Colonic mucosa (tissue), 4 donors: ENCODE results near the gene ZMYND15. TPM values are rescaled to one million over a fixed set of nuclear protein-coding genes. Genes with fewer than 3 reads are reported as not detected.
A peak's percentile ranks its signal among the peaks of the same experiment; 100 is the strongest.

ENCODE experiments used
- DNase-seq: peaks from one replicate; pipeline ENCODE4 v3.0.0-alpha.2; 2020
- H3K27ac ChIP-seq: fragments of 200-600 bp; one replicate; pipeline ENCODE4 v1.8.0; 2021
- H3K27me3 ChIP-seq: fragments of 200-600 bp; one replicate; pipeline ENCODE4 v1.8.0; 2021
- H3K36me3 ChIP-seq: fragments of 200-600 bp; one replicate; pipeline ENCODE4 v1.8.0; 2021
- H3K4me1 ChIP-seq: fragments of 200-600 bp; one replicate; pipeline ENCODE4 v1.8.0; 2021; ENCODE audit warnings: mild to moderate bottlenecking
- H3K4me3 ChIP-seq: fragments of 200-600 bp; one replicate; pipeline ENCODE4 v1.8.0; 2021
- H3K9ac ChIP-seq, 2 donors: one replicate each; pipeline ENCODE4 v1.7.0; 2013; ENCODE audit warnings: control low read depth in 2 of 2, low read depth in 2 of 2, low read length in 2 of 2
- H3K9me3 ChIP-seq: fragments of 200-600 bp; one replicate; pipeline ENCODE4 v1.8.0; 2021
- intact Hi-C: fragments of 100-400 bp; cut with DNase I; formaldehyde crosslinking; loops from one replicate; pipeline ENCODE4 v1.14.1; 2022
- total RNA-seq, 2 donors: library from RNA; stranded (reverse); fragmentation: NEBNext Ultra II Directional in 1 of 2; extraction: Animal tissue kit (Norgen Biotek cat#: 25700) in 1 of 2; gene quantifications; one replicate each; pipeline ENCODE4 v1.2.1, GENCODE V29; 2021
- TF ChIP-seq, protein P1 (sequence below): fragments of 200-600 bp; IDR thresholded peaks from one replicate; pipeline ENCODE4 v1.8.0; 2022; ENCODE audit warnings: antibody characterized with exemption, mild to moderate bottlenecking
- donor health status: healthy.
- donor health status: DM: no; HTN: no; CAD: no.
- donor health status: DM: no; HTN: no; CAD: no.

The ZMYND15 gene
- total RNA-seq, 2 donors from 2014 or later, result 0.89 to 1.2 TPM

DNA sequence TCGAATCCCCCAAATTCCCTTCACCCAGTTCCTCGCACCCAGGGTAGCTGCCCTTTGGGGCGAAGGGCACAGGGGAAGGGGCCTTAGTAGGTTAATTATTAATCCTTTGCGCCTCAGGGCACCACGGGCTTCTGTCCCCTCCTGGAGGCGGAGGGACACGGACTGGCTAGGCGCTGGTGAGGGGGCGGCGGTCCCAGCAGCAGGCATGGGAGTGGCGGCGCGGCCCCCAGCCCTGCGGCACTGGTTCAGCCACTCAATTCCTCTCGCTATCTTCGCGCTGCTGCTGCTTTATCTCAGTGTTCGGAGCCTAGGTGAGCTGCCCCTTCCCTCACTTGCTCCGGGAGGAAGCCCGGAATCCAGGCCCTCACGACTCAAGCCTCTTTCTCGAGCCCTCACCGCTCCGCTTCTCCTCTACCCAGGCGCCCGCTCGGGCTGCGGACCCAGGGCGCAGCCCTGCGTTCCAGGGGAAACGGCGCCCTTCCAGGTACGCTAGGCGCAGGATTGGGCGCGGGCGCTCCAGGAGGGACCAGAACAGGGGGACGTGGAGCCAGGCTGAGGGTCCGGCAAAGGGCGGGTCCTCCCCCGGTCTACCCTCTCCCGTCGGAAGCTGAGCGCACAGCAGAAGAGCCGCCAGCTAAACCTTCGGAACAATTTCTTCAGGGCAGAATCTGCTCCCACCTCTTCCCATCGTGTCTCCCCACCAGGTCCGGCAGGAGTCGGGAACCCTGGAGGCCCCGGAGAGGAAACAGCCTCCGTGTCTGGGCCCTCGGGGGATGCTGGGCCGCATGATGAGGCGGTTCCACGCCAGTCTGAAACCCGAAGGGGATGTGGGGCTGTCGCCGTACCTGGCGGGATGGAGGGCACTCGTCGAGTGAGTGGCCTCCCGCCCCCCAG lies 49.4 kb downstream of the ZMYND15 start, which contains the start of gene GLTPD2:
Gene GLTPD2, plus strand, starts transcription at position 158 of the 894 bp plus-strand sequence. Its CDS starts 48 bp downstream, at position 206.
- intact Hi-C loops, result loop anchor here (2.0 to 5.0 kb wide), 2 partner anchors 57 to 100 kb away; partner anchors contain the start of gene MED11
- peak within 1 kb of the TSS; percentile 94 for H3K27ac ChIP-seq
- TF ChIP-seq, protein P1, sequence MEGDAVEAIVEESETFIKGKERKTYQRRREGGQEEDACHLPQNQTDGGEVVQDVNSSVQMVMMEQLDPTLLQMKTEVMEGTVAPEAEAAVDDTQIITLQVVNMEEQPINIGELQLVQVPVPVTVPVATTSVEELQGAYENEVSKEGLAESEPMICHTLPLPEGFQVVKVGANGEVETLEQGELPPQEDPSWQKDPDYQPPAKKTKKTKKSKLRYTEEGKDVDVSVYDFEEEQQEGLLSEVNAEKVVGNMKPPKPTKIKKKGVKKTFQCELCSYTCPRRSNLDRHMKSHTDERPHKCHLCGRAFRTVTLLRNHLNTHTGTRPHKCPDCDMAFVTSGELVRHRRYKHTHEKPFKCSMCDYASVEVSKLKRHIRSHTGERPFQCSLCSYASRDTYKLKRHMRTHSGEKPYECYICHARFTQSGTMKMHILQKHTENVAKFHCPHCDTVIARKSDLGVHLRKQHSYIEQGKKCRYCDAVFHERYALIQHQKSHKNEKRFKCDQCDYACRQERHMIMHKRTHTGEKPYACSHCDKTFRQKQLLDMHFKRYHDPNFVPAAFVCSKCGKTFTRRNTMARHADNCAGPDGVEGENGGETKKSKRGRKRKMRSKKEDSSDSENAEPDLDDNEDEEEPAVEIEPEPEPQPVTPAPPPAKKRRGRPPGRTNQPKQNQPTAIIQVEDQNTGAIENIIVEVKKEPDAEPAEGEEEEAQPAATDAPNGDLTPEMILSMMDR, result no peak
- peak within 1 kb of the TSS; percentile 58 for H3K4me3 ChIP-seq
- H3K9ac ChIP-seq, result peak within 1 kb of the TSS; percentile 77 to 82
- no peak for DNase-seq
- H3K9me3 ChIP-seq, result no peaks in the 10 kb centered on the region
- H3K4me1 ChIP-seq, result no peaks in the 10 kb centered on the region
- peaks cover 5% of the 10 kb centered on the region for H3K27me3 ChIP-seq
- H3K36me3 ChIP-seq, result no peaks in the 10 kb centered on the region

DNA sequence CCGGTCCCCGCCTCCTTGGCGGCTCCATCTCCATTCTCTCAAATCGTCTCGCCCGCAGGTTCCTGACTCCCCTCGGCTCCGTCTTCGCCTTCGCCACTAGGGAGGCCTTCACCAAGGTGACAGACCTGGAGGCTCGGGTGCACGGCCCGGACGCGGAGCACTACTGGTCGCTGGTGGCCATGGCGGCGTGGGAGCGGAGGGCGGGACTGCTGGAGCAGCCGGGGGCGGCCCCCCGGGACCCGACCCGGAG lies 50.0 kb downstream of the ZMYND15 start:
- H3K27ac ChIP-seq, result peak overlapping the region; percentile 94
- H3K9me3 ChIP-seq, result no peaks in the 10 kb centered on the region
- H3K4me1 ChIP-seq, result no peaks in the 10 kb centered on the region
- peak overlapping the region; percentile 58 for H3K4me3 ChIP-seq
- intact Hi-C loops, result loop anchor here (2.0 to 5.0 kb wide), 2 partner anchors 57 to 99 kb away; partner anchors contain the start of gene MED11
- H3K36me3 ChIP-seq, result no peaks in the 10 kb centered on the region
- TF ChIP-seq, protein P1, result no peak
- DNase-seq, result no peak
- H3K9ac ChIP-seq, result peak overlapping the region; percentile 77 to 82
- peaks cover 5% of the 10 kb centered on the region for H3K27me3 ChIP-seq

DNA sequence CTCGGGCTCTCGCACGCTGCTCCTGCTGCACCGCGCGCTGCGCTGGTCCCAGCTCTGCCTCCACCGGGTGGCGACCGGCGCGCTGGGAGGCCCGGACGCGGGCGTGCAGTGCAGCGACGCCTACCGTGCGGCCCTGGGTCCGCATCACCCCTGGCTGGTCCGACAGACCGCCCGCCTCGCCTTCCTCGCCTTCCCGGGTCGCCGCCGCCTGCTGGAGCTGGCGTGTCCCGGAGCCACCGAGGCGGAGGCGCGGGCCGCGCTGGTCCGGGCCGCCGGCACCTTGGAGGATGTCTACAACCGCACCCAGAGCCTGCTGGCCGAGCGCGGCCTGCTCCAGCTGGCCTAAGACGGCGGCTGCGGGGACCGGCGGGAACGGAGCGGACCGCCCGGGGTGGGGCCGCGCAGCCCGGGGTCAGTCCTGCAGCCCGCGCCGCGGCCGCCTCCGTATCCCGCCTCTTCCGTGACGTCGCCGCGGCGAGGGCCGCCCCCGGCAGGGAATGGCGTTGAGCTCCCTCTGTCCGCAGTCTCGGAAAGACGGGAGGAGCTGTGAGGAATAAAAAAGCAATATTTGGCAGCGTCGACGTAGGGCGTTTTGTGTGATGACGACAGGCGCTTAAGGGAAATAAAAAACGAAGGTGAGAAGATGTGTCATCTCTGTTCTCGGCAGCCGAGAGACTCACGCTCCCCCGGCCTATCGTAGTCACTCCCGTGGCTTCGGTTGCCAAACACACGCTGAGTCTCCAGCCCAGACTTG lies 50.5 kb downstream of the ZMYND15 start:
- Histone ChIP-seq H3K9me3 (no peaks in the 10 kb centered on the region), H3K36me3 (no peaks in the 10 kb centered on the region), H3K9ac (peak overlapping the region; percentile 77 to 82), H3K4me3 (peak overlapping the region; percentile 58), H3K27me3 (peaks cover 5% of the 10 kb centered on the region), H3K27ac (peak overlapping the region; percentile 94), H3K4me1 (no peaks in the 10 kb centered on the region)
- DNase-seq, result peak; percentile 92
- TF ChIP-seq, protein P1, result peak; percentile 74
- intact Hi-C loops, result loop anchor here (2.0 to 5.0 kb wide), 2 partner anchors 58 to 99 kb away; partner anchors contain the start of gene MED11

DNA sequence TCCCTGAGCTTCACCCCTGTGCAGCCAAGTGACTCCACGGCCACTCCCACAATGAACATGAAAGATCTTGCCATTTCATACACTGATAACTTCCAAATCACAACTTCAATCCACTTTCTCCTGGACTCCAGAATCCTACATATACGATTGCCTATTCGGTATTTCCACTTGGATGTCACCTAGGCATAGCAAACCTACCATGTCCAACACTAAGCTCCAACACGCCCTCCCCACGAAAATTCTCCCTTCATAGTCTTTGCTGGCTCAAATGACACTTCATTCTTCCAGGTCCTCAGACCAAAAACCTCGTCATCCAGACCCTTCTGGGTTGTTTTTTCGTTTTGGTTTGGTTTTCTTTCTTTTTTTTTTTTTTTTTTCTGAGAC lies 51.1 kb downstream of the ZMYND15 start:
- no peaks in the 10 kb centered on the region for H3K36me3 ChIP-seq
- peak overlapping the region; percentile 94 for H3K27ac ChIP-seq
- H3K9me3 ChIP-seq, result no peaks in the 10 kb centered on the region
- intact Hi-C loops, result no loop called here
- peak overlapping the region; percentile 58 for H3K4me3 ChIP-seq
- H3K4me1 ChIP-seq, result no peaks in the 10 kb centered on the region
- peak overlapping the region; percentile 77 to 82 for H3K9ac ChIP-seq
- TF ChIP-seq, protein P1, result no peak
- no peak for DNase-seq
- H3K27me3 ChIP-seq, result peaks cover 2% of the 10 kb centered on the region

DNA sequence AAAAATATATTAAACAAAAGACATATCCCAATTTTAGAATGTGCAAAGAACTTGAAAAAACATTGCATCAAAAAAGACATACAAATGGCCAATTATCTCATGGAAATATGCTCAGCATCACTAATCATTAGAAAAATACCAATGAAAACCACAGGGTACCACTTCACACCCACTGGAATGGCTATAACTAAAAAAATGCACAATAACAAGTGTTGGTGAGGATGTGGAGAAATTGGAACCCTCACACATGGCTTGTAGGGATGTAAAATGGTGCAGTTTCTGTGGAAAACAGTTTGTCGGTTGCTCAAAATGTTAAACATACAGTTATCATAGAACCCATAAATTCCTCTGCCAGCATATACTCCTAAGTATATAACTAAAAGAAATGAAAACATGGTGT lies 55.5 kb downstream of the ZMYND15 start:
- no peak for DNase-seq
- no peaks in the 10 kb centered on the region for H3K36me3 ChIP-seq
- intact Hi-C loops, result no loop called here
- peak overlapping the region; percentile 49 for H3K27ac ChIP-seq
- H3K4me3 ChIP-seq, result peak overlapping the region; percentile 95
- no peaks in the 10 kb centered on the region for H3K27me3 ChIP-seq
- TF ChIP-seq, protein P1, result no peak
- H3K9ac ChIP-seq, result no peak overlapping the region
- H3K9me3 ChIP-seq, result no peaks in the 10 kb centered on the region
- H3K4me1 ChIP-seq, result peaks cover 4% of the 10 kb centered on the region
